Measurements from ENCODE around the gene FAM98C.

- no peak for TF ChIP-seq CTCF (IDR thresholded peaks at IDR 0.05)
- no peak for TF ChIP-seq POLR2A (IDR thresholded peaks at IDR 0.05)
- TF ChIP-seq EP300 (IDR thresholded peaks at IDR 0.05), result no peak
These were observed 1.7 kb upstream of the FAM98C start for GRCh38 chr19:38401148-38401547.
